ENCODE data around the gene VSTM2B. TPM values are rescaled to one million over a fixed set of nuclear protein-coding genes. Genes with fewer than 3 reads are reported as not detected.

VSTM2B gene
- total RNA-seq, 1 donor from 2014 or later: not detected

DNA sequence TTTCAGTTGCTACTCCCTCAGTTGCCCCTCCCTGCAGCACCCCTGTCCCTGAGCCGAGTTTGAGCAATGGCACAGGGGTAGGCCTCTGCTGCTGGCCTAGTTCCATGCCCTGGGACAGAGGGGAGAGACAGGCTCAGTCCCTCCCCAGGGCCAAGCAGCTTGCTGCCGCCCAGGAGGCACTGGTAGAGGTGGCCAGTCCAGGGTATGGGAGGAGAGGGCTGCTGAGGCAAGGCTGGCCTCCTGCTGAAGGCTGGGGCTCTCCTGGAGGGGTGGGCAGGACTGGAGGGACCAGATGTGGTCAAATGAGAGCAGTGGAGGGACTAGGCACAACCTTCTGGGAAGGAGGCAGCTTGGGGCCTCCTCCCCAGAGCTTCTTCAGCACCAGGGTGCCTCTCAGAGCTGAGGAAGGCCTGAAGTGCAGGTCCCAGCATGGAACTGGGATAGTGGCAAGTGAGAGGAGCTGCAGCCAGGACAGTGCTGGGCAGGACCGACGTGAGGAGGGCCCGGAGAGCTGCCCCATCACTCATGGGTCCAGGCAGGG lies 29.8 kb upstream of the VSTM2B start:
- intact Hi-C loops (cut with micrococcal nuclease): no loop called here

DNA sequence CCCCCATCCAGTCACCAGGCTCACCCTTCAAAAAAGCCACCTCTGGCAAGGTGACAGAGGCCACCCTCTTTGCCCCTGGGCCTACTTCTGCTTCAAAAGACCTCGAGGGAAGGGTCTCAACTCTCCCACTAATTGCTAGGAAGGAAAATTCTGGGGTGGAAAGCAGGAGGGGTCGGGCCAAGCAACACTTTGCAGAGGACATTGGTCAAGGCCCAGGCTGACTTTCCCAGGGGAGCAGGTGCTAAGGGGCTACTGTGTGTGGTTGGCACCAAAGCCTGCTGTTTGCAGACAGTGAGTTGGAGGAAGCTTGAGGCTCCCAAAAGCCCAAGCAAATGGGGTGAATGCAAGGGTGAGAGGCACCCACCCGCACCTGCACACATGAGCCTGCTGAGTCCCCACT lies 28.6 kb upstream of the VSTM2B start:
- intact Hi-C loops (cut with micrococcal nuclease): no loop called here

DNA sequence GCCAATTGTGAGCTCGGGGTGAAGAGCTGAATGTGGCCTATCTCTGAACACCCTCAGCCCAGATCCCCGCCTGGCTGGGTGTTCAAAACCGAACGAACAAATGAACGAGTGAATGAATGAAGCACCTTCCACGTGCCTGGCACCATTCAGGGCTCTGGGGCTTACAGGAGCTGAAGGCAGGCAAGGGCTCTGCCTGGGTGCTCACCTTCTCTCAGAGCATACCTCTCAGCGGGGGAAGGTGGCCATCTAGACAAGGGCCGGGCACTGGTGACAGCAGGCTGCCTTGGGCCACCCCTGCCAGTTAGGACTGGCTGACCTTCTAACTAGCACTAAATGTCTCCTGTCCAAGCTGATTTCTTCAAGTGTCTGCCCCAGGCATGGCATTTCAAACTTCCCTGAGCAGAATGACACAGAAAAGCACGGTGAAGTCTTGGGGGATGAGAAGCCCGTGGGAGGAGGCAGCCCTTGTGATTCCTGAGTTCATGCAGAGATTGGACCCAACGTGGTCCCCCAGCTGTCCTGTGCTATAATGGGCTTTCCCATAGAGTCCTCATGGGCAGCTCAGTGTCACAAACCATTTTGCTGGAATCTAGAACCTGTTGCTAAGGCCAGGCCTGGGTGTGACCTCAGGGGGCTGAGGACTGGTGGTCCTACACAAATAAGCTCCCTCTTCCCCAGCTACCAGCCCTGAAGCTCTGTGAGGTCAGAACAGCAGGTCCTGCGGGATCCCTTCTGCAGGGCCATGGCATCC lies 27.9 kb upstream of the VSTM2B start:
- intact Hi-C loops (cut with micrococcal nuclease): no loop called here

DNA sequence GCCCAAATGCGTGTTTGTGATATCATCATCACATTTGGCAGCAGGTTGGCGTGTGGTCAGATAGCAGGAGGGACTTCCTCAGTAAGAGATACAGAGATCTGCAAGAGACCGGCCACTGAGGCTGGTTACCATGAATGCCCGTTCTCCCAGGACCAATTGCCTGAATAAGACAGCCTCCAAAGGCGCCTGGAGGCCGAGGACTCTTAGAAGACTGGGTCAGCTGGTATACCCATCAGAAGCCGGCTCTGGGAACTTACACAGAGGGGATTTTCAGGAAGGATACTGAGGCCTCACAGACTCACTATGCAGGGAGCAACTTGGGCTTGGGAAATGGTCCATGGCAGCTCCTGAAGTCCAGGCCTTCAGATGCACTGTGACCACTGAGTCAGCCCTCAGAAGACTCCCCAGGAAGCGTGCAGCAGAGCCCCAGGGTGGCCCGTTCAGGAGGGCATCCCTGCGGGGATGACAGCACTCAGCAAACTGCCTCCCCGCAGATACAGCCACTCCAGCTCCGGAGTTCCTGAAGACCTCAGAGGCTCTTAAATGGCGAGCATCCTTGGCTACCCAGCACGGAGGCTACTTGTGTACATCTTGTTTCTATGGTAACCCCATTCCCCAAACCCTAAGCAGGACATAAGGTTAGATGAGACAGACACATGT lies 26.4 kb upstream of the VSTM2B start:
- intact Hi-C loops (cut with micrococcal nuclease): no loop called here

DNA sequence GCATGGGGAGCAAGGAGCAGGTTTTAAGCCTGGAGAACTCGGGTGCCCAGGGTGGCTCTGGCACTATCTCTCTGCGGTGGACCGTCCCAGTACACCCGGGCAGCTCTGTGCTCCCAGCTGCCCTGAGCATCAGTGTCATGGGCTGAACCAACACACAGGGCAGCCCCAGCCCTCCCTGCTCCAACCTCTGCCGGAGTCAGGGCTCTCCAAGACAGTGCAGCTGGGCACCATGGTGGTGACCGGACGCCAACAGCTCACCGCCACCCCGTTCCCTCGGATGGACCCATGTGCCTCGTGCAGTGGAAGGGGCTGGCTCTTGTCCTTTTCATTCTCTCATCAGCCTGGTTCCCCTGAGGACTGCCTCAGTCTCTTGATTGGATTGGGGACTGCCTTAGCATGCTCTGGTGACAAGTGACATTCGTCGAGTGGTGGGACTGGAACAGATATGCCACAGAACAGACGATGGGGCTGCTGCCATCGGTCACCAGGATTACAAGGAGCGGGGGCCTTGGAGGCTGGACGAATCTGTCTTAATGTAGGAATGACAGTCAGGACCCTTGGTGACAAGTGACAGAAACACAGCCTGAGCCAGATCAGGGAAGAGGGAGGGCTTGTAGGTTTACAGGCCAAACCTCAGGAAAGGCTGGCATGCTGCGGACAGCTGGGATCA lies 25.7 kb upstream of the VSTM2B start:
- intact Hi-C loops (cut with micrococcal nuclease): no loop called here

DNA sequence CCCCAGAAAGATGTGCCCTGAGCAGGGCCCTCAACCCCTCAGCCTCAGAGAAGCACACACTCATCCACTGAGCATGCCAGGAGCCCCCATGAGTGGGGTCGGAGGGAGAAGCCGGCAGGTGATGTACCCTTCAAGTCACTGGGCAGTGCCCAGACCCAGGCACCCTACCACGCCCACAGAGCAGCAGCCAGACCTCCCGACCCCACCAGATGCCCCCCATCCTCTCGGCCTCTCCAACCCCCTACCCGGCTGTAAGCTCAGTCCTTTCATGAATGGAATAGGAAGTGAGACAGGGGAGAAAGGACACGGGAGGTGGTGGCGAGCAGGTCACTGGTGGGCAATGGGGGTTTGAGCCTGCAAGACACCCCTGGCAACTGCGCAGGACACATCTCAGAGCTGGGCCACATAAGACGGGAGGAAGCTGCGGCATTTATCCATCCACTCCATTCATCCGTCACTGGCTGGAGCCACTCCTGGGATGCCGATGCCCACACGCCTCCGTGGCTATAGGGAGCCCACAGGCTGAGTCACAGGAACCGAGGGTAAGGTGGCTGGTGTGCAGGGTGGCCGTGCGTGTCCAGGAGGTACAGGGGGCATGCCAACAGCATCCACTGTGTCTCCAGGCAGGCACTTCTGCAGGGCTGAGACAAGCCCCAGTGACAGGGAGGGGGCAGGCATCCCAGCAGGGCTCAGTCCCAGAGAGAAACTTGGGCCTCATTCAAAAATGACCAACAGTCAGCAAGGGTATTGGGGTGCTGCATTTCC lies 23.8 kb upstream of the VSTM2B start:
- intact Hi-C loops (cut with micrococcal nuclease): no loop called here

DNA sequence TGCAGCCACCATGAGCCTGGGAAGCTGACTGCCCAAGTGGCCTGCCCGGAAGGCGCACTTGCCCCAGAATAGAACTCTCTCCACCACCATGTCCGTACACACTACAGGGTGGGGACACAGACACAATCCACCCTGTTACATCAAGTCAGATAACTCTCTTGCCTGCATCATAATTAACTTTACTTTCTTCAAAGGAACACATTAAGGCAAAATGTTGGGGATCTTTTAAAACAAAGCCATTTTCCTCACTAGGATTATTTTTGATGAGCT lies 23.3 kb upstream of the VSTM2B start:
- intact Hi-C loops (cut with micrococcal nuclease): no loop called here

DNA sequence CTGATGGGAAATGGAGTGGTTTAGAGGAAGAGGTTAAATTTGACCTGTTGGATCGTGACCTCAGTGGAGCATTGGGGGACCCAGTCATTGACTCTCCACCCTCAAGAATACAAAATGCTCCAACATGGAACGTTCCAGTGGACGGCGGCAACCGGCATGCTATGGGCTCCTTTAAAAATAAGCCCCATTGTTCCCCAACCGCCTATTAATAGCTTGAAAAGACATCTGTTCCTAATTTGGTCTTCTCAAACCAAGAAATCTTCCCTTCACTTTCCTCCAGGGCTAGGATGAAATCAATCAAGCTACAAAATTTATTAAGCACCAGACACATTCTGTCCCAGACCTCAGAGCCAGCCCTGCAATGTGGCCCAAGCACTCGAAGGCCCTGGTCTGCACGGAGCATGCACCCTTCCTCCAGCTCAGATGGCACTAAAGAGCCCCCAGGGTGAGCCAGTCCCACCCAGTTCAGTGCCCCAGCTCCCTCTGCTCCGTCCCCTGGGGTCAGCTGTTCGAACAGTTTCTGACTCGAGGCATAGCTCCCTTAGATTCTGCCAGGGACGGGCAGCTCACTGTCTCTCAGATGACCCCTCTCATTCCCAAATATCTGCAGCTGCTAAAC lies 22.5 kb upstream of the VSTM2B start:
- intact Hi-C loops (cut with micrococcal nuclease): no loop called here

DNA sequence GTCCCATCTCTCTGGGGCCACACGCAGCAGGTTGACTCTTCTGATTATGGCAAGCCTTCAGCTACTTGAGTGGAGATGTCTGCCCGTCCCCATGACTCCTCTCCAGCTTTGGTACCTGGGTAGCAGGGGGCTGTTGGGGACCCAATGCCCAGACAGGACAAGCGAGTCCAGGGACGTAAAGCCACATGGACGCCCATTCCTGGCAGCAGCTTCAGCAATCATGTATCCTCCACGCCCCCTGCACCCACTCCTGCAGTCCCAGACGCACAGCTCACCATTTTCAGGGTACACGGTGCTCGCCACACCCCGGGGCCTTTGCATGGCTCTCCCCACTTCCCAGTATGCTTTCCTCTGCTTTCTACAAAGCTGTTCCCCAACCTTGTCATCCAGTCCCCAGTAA lies 22.0 kb upstream of the VSTM2B start:
- intact Hi-C loops (cut with micrococcal nuclease): no loop called here

DNA sequence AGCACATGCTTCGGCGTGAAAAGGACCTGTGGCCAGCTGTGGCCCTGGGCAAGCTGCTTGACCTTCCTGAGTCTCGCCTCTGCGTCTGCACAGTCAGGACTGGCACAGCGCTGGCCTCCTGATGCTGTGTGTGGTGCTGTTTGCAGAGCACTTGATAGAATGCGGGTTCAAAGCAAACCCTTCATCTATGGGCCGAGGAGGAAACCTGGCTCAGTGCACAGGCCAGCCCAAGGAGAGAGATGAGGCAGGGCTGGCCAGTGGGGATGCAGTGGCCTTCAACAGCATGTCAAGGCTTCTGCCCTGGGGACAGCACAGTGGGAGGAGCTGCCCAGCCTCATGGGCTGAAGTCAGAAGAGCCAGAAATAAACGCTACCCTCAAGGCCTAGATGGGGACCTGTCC lies 21.3 kb upstream of the VSTM2B start:
- intact Hi-C loops (cut with micrococcal nuclease): no loop called here

DNA sequence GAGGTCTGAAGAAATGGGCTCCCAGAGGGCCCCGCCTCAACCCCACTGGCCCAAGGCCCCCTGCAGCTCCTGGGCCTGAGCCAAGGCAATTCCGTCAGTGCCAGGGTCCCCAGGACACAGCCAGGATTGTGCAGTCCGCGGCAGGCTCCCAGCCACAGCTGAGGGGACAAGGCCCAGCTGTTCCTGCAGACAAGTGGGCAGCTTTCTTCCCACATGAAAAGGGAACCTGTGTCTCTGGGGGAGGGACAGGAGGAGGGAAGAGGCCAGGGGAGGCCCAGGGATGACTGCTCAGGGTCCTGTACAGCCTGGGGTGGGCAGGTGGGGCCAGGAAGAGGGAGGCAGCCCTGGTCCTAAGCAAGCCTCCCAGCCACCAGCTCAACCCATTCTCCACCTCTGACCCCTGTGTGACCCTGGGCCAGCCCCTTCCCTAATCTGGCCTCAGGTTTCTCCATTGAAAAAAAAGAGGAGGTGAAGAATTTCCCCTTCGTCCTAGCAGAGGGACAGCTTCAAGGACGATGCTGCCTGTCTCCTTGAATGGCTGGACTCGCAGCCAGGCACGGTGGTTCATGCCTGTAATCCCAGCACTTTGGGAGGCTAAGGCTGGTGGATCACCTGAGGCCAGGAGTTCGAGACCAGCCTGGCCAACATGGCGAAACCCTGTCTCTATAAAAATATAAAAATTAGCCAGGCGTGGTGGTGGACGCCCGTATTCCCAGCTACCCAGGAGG lies 20.5 kb upstream of the VSTM2B start:
- intact Hi-C loops (cut with micrococcal nuclease): no loop called here

DNA sequence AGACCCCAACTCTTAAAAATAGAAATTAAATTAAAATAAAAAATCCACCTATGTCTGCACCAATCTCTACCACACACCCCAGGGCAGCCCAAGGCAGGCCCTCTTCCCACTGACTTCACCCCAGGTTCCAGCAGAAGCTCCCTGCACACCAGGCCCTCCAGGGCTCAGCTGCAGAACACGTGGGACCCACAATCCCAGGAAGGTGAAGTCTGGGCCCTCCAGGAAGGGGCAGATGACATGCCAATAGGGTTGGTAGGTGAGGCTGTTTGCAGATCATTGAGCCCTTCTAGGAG lies 19.2 kb upstream of the VSTM2B start:
- intact Hi-C loops (cut with micrococcal nuclease): no loop called here

DNA sequence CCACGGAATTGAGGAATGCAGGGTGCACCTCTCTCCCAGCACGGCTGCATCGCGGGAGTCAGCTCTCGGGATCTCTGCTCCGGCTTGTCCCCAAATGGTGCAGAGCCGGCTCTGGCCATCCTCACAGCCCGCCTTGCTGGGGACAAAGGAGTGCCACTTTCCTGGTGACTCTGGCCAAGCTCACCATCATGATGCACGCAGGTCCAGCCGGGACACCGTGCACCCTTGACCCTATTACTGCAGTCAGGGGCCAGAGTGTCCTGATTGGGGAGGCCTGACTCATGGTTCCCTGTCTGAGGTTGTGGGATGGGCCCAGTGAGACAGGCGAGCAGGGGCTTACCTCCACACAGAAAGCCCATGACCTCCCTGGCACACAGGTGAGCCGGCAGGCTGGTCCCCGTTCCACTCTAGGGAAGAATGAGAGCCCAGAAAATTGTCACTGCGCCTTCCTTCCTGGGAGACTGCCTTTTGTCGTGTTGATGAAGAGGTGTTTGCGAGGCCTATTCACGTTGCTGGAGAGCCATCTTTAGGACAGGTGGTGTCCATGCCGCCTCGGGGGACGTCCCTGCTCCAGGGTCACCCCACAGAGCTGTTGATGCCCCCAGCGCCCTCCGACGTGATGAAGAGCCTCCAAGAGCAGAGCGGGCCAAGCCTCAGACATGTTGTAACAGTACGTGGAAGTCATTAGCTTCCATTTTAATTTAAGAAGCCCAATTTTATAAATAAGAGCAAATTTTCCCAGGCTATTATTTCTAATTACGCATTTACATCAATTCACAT lies 18.5 kb upstream of the VSTM2B start:
- intact Hi-C loops (cut with micrococcal nuclease): no loop called here

DNA sequence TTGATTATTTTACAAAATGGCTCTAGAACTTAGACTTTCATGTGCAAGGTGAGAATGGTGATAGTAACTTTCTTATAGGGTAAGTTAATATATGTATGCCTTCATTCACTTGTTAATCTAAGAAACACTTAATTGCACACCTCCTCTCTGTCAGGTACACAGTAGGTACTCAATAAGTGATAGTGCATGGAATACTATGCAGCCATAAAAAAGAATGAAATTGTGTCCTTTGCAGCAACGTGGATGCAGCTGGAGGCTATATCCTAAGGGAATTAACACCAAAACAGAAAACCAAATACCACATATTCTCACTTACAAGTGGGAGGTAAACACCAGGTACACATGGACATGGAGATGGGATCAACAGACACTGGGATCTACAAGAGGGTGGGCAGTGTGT lies 17.6 kb upstream of the VSTM2B start:
- intact Hi-C loops (cut with micrococcal nuclease): no loop called here

DNA sequence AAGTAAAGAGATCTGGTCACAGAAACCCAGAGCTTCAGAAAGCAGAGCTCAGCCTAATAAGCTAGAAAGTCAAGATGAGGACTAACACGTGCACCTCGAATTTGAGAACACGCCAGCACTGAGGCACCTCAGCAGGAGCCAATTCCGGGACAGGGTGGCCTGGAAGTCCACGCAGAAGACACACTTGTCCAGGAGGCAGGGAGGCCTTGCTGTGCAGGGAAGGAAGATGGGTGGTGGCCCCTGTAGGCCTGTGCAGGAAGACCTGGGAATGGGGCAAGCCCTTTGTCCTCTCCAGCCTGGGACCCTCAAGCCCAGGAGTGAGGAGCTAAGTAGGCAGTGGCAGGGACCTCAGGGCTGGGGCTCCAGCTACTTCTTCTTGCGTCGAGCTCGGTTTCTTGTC lies 16.3 kb upstream of the VSTM2B start:
- intact Hi-C loops (cut with micrococcal nuclease): no loop called here

DNA sequence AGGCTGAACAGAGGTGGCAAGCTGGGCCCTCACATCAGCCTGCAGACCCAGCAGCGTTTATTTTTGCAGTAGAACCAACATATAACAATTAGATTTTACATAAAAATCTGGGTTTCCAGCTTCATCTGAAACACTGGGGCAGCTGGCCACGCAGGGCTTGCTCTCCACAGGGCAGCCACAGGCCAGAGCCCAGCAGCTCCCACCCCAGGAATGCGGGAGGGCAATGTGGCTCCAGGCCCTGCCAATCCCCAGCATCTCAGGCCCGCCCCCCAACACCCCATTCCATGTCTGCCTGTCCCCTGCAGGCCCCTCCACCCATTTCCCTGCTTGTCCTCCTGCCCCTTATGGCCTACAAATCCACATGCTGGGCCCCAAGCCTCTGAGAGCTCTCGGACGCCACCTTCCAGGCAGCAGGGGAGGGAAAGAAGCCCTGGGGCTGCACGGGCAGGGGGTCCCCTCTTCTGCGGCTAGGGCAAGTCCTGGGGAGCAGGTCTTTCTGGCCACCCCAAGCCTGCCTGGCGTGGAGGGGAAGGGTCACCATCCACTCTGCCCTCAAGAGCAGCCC lies 15.0 kb upstream of the VSTM2B start:
- intact Hi-C loops (cut with micrococcal nuclease): no loop called here

DNA sequence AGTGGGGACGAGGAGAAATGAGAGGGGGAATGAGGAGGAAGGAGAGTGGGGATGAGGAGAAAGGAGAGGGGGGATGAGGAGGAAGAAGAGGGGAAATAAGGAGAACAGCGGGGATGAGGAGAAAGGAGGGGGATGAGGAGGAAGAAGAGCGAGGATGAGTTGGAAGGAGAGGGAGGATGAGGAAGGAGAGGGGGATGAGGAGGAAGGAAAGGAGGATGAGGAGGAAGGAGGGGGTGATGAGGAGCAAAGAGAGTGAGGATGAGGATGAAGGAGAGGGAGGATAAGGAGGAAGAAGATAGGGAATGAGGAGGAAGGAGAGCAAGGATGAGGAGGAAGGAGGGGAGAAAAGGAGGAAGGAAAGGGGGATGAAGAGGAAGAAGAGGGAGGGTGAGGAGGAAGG lies 14.0 kb upstream of the VSTM2B start:
- intact Hi-C loops (cut with micrococcal nuclease): no loop called here

DNA sequence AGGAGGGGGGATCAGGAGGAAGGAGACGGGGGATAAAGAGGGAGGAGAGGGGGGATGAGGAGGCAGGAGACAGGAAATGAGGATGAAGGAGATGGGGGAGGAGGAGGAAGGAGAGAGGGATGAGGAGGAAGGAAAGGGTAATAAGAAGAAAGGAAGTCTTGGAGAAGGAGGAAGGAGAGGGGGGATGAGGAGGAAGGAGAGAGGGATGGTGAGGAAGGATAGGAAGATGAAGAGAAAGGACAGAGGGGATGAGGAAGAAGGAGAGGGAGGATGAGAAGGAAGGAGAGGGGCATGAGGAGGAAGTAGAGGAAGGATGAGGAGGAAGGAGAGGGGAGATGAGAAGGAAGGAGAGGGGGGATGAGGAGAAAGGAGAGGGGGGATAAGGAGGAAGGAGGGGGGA lies 13.0 kb upstream of the VSTM2B start:
- intact Hi-C loops (cut with micrococcal nuclease): no loop called here

DNA sequence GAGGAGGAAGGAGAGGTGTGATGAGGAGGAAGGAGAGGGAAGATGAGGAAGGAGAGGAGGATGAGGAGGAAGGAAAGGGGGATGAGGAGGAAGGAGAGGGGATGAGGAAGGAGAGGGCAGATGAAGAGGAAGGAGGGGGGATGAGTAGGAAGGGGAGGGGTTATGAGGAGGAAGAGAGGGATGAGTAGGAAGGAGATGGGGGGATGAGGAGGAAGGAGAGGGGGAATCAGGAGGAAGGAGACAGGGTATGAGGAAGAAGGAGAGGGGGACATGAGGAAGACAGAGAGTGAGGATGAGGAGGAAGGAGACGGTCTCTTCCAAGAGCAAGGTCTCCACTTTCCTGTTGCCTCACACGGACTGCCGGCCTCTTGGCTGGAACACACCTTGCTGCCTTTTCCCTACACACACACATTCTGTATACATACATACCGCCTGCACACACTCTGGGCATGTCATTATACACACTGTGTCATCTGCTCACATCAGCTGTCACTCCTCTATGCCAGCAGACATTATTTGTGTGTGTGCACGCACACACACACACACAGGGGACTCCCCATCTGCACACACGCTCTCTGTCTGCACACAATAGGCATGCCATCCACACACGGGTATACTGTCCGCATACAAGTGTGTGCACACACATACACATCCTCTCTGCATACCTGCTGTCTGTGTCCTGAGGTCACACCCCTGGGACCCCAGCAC lies 11.1 kb upstream of the VSTM2B start:
- intact Hi-C loops (cut with micrococcal nuclease): no loop called here
